Brain microvascular endothelial cell (primary cell): Measurements from ENCODE around the gene UBA5.
A peak's percentile ranks its signal among the peaks of the same experiment; 100 is the strongest.

Source experiments
- DNase-seq: peaks from one replicate; pipeline ENCODE4 v3.0.0-alpha.2; 2020
- H3K27ac ChIP-seq: fragments of 250-450 bp; sonication (Bioruptor Pico); 2 replicates; pipeline ENCODE4 v1.5.1; 2020; ENCODE audit warnings: mild to moderate bottlenecking, moderate library complexity
- H3K27me3 ChIP-seq: fragments of 250-450 bp; sonication (Bioruptor Pico); replicated peaks from 2 replicates; pipeline ENCODE4 v1.5.1; 2020; ENCODE audit warnings: mild to moderate bottlenecking
- H3K36me3 ChIP-seq: fragments of 250-450 bp; sonication (Bioruptor Pico); replicated peaks from 2 replicates; pipeline ENCODE4 v1.5.1; 2020; ENCODE audit warnings: mild to moderate bottlenecking
- H3K4me3 ChIP-seq: 2 replicates; pipeline ENCODE4 v1.5.1; 2011; ENCODE audit warnings: low read depth, mild to moderate bottlenecking, control low read depth, low read length, moderate library complexity
- in situ Hi-C: cut with HindIII; loops from 2 replicates; pipeline ENCODE4 v1.10.0; 2017; ENCODE audit warnings: low sequenced_read_pairs, low pct_ligation_motif_present
- TF ChIP-seq, protein P1 (sequence below): IDR thresholded peaks from 2 replicates; pipeline ENCODE4 v1.5.1; 2011; ENCODE audit warnings: low read depth, mild to moderate bottlenecking, moderate library complexity, low read length, control low read depth, inconsistent platforms; ENCODE audit errors: missing control alignments

UBA5 gene

DNA sequence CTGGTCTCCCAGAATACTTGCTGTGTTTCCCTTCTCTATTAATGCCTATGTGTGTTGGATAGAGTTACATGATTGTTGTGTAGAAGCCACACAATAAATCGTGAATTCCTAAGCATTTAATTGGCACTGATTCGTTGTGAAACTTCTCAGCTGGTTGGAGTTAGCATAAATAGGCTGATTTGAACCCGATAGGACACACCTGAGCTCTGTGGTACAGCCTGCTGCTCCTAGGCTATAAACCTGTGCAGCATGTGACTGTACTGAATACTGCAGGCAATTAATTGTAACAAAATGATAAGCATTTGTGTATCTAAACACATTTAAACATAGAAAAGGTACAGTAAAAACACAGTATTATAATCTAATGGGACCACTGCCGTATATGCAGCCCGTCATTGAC, 5.4 kb upstream of the UBA5 start:
- TF ChIP-seq, protein P1, sequence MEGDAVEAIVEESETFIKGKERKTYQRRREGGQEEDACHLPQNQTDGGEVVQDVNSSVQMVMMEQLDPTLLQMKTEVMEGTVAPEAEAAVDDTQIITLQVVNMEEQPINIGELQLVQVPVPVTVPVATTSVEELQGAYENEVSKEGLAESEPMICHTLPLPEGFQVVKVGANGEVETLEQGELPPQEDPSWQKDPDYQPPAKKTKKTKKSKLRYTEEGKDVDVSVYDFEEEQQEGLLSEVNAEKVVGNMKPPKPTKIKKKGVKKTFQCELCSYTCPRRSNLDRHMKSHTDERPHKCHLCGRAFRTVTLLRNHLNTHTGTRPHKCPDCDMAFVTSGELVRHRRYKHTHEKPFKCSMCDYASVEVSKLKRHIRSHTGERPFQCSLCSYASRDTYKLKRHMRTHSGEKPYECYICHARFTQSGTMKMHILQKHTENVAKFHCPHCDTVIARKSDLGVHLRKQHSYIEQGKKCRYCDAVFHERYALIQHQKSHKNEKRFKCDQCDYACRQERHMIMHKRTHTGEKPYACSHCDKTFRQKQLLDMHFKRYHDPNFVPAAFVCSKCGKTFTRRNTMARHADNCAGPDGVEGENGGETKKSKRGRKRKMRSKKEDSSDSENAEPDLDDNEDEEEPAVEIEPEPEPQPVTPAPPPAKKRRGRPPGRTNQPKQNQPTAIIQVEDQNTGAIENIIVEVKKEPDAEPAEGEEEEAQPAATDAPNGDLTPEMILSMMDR, result no peak
- Histone ChIP-seq H3K27me3 (no peaks in the 10 kb centered on the region), H3K4me3 (no peak overlapping the region), H3K36me3 (no peaks in the 10 kb centered on the region), H3K27ac (no peak overlapping the region)
- in situ Hi-C loops, result no loop called here
- no peak for DNase-seq

DNA sequence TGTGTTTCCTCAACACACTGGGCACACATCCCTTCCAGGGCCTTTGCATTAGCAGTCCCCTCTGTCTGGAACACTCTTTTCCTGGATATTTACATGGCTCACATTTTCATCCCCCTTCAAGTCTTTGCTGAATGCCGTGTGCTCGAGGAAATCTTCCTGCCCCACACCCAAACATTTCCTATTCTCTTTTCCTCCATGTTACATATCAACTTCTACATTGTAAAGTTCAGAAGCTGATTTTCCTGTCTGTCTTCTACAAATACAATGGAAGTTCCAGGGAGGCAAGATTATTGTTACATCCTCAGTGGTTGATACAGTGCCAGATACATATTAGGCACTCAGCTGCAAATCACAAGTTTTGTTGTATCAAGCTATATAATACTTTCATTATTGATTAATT, 4.7 kb upstream of the UBA5 start:
- TF ChIP-seq, protein P1, result no peak
- no peak for DNase-seq
- Histone ChIP-seq H3K4me3 (no peak overlapping the region), H3K27ac (no peak overlapping the region), H3K27me3 (no peaks in the 10 kb centered on the region), H3K36me3 (no peaks in the 10 kb centered on the region)
- in situ Hi-C loops, result no loop called here

DNA sequence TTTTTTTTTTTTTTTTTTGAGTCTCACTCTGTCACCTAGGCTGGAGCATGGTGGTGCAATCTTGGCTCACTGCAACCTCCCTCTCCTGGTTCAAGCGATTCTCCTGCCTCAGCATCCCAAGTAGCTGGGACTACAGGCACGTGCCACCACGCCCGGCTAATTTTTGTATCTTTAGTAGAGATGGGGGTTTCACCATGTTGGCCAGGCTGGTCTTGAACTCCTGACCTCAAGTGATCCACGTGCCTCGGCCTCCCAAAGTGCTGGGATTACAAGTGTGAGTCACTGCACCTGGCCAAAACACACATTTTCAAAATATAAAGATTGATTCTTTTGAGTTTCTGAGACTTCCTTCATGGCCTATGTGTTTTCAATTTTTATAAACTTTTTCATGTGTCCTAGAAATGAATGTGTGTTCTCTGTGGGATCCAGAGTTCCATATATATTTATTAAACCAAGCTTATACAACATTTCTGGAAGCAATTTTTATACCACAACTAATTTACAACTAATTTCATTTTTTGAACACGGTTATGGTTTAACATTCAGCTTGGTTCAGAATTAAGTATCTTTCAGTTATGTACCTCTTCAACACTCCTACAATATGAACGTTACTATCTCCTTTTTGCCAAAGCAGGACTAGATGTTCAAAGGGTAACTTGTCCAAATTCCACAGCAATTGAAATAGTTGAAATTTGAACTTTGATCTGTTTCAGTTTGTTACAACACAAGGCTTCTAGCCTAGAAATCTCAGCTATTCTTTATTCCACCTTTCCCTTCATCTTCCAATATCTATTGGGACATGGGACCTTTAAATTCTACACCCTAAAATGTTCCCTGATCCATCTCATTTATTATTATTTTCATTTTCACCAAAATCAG, 2.0 kb upstream of the UBA5 start:
- H3K4me3 ChIP-seq, result peak overlapping the region; percentile 88

DNA sequence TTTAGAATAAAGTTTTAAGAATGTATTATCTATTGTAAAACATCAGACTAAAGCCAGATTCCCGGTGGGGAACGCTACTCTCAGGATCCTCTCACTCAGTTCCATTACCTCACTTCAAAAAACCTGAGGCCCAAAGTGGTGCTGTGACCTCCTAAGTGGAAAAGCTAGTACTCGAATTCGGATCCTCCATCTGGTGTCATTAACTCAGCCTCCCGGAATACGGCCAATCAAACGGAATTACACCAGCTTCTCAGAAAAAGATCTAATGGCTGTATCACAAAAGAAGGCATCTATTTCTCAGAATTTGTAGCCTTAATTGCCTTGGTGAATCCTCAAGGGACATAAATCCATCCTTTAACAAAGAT, 1.1 kb upstream of the UBA5 start:
- Histone ChIP-seq H3K27ac (peak overlapping the region; percentile 80), H3K36me3 (no peaks in the 10 kb centered on the region), H3K4me3 (peak overlapping the region; percentile 88), H3K27me3 (no peaks in the 10 kb centered on the region)
- in situ Hi-C loops, result no loop called here
- DNase-seq, result no peak
- TF ChIP-seq, protein P1, result no peak

More for the DNA sequence above, 2.0 kb upstream of the UBA5 start:
- TF ChIP-seq, protein P1, result no peak
- DNase-seq, result no peak
- Histone ChIP-seq H3K27ac (no peak overlapping the region), H3K36me3 (no peaks in the 10 kb centered on the region), H3K27me3 (no peaks in the 10 kb centered on the region)
- in situ Hi-C loops, result no loop called here

DNA sequence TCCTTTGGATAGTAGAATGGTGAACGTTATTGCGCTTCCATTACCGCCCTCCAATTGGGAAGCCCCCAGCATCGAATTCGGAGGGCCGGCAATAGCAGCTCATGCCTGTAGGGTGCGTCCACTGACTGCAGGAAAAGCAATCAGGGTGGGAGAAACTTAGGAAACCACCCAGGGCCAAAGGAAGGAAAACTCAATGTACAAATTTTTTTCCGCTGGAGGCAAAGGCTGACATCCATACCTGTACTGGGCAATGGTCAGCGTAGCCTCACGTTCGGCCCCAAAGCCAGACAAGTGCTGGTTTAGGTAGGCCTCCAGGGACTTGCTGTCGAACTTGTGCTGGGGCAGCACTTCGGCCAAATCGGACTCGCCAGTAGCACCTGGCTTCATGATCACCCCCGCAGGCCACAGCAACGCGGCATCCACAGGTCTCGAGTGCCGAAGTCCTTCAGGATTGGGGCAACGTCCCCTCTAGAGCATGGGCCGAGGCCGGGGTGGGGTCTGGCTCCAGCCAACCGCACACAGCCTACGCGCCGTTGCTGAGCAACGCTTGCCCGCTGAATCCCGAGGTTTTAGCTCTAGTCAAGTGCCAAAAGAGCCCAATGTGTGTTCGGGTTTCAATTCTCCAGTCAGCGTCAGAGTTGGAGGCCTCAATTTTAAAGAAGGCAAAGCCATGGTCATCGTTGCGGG, 621 bp upstream of the UBA5 start, which contains the start of gene ACAD11:
Gene ACAD11, minus strand, starts transcription at position 445 of the 687 bp plus-strand sequence. Its CDS starts 58 bp downstream, at position 387.
- TF ChIP-seq, protein P1, result peak; percentile 87
- no peaks in the 10 kb centered on the region for H3K27me3 ChIP-seq
- H3K27ac ChIP-seq, result peak within 1 kb of the TSS; percentile 80
- H3K4me3 ChIP-seq, result peak within 1 kb of the TSS; percentile 88
- peak; percentile 71 for DNase-seq
- H3K36me3 ChIP-seq, result no peaks in the 10 kb centered on the region
- in situ Hi-C loops, result no loop called here
